HFFc6 (cell line): ENCODE data around the gene RNASEH1. TPM values are rescaled to one million over a fixed set of nuclear protein-coding genes. Genes with fewer than 3 reads are reported as not detected.
"Not testable (repeated sequence)": the region's sequence is repeated elsewhere in the genome, so short reads cannot be mapped to it uniquely, and the experiment has no call there.

Experiments used
- DNase-seq: peaks from one replicate; pipeline ENCODE4 v3.0.0-alpha.2; 2018
- H3K27ac Mint-ChIP-seq: 2 replicates; pipeline ENCODE4 v1.8.0; 2020; ENCODE audit warnings: mild to moderate bottlenecking, mixed read lengths
- H3K27me3 Mint-ChIP-seq: 2 replicates; pipeline ENCODE4 v1.8.0; 2021; ENCODE audit warnings: mild to moderate bottlenecking, moderate library complexity, mixed read lengths; ENCODE audit not compliant: insufficient read depth
- H3K36me3 Mint-ChIP-seq: 2 replicates; pipeline ENCODE4 v1.8.0; 2021; ENCODE audit warnings: low read depth, mixed read lengths
- H3K4me1 Mint-ChIP-seq: 2 replicates; pipeline ENCODE4 v1.8.0; 2020; ENCODE audit warnings: low read depth, mixed read lengths
- H3K4me3 Mint-ChIP-seq: 2 replicates; pipeline ENCODE4 v1.8.0; 2020; ENCODE audit warnings: mild to moderate bottlenecking, moderate library complexity, mixed read lengths
- H3K9me3 Mint-ChIP-seq: 2 replicates; pipeline ENCODE4 v1.8.0; 2020; ENCODE audit warnings: mild to moderate bottlenecking, mixed read lengths
- CTCF ChIP-seq: fragments of 200-600 bp; sonication (generic); IDR thresholded peaks from 2 replicates; pipeline ENCODE4 v1.5.0; 2021; ENCODE audit warnings: antibody characterized with exemption, mild to moderate bottlenecking
- total RNA-seq, 6 experiments: library from RNA; stranded (reverse); fragmentation: NEBNext Ultra II Directional; extraction: Animal tissue kit (Norgen Biotek cat#: 25700); gene quantifications; 2 replicates in 1 of 6; 3 replicates in 5 of 6; pipeline ENCODE4 v1.2.3, GENCODE V29; 2021

Gene RNASEH1
- total RNA-seq, 6 experiments from 2014 or later, result 36.9 to 43.6 (median 39.7) TPM

- Mint-ChIP-seq H3K27ac (no peak overlapping the region; the same call in 1 of the 2 replicates), H3K4me1 (no peaks in the 10 kb centered on the region), H3K4me3 (no peak overlapping the region), H3K27me3 (peaks cover 2% of the 10 kb centered on the region; the same call in 1 of the 2 replicates), H3K9me3 (no peaks in the 10 kb centered on the region), H3K36me3 (peaks cover 52% of the 10 kb centered on the region)
- no peak for TF ChIP-seq CTCF
- DNase-seq, result no peak
Observed at GRCh38 chr2:3503046-3503445, 55.1 kb downstream of the RNASEH1 start.

DNA sequence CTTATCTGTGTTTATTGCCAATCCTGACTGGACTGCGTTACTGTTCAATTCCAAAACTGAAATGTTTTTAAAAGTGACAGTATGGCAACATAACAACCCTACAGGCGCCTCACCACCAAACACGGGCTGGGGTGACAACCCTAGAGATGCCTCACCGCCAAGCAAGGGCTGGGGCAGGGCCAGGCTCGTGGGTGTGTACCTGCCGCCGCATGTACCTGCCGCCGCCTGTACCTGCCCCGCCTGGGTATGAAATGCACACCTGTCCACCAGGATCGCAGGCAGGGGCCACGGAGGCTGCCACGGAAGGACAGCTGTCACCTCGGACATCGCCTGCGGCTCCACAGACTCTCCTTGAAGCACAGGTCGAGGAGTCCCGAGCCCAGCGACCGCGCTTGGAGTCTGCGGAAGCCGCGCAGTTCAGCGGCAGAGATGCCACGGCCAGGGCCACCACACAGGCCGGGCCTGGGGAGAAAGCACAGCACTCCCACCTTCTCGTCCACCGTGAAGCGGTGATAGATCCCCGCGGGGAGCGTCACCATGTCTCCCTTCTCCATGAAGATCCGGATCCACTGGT lies 57.7 kb downstream of the RNASEH1 start:
- peaks cover 47% of the 10 kb centered on the region for H3K36me3 Mint-ChIP-seq
- H3K4me3 Mint-ChIP-seq, result no peak overlapping the region
- no peaks in the 10 kb centered on the region for H3K9me3 Mint-ChIP-seq
- peaks cover 2% of the 10 kb centered on the region; the same call in 1 of the 2 replicates for H3K27me3 Mint-ChIP-seq
- no peak for DNase-seq
- H3K27ac Mint-ChIP-seq, result no peak overlapping the region
- TF ChIP-seq CTCF, result no peak
- no peaks in the 10 kb centered on the region for H3K4me1 Mint-ChIP-seq

DNA sequence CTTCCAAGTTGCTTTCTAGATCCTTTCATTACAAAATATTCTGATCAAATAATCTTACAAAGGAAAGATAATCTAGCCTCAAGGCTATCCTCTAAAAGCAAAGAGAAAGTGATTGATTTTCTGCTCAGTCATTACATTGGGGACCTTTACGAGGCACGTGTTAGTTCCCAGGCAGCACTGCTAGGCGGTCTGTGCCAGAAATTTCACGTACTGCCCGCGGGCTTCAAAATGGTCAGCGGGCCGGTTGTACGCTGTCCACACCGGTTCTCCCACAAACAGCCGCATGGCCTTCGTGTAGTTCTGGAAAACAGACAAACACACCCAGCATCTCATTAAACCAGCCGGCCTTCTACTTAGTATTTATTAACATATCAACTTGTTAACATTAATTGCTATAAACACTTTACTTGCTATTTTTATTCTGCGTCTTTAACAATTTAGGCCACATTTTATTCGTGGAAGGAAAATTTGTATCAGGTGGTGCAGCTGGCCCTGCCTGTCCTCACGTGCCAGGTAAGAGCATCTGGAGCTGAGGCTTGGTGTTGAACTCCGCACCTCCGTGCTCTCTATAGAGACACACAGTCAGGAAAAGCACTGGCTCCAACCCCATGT lies 59.2 kb downstream of the RNASEH1 start:
- Mint-ChIP-seq H3K36me3 (peaks cover 34% of the 10 kb centered on the region), H3K4me3 (no peak overlapping the region), H3K9me3 (no peaks in the 10 kb centered on the region), H3K4me1 (no peaks in the 10 kb centered on the region), H3K27me3 (peaks cover 2% of the 10 kb centered on the region; the same call in 1 of the 2 replicates), H3K27ac (no peak overlapping the region)
- no peak for TF ChIP-seq CTCF
- no peak for DNase-seq

DNA sequence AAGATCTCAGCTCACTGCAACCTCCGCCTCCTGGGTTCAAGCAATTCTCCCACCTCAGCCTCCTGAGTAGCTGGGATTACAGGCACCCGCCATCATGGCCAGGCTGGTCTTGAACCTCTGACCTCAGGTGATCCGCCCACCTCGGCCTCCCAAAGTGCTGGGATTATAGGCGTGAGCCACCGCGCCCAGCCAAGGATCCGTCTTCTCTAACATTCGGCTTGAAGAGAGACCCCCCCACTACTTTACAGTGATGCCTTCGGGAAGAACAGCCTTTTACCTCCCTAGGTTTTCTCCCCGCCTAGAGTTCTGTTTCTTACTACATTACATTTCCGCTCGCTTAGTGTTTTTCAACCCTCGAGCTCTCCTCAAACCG lies 61.4 kb downstream of the RNASEH1 start:
- H3K4me3 Mint-ChIP-seq, H3K27ac Mint-ChIP-seq, H3K9me3 Mint-ChIP-seq: not testable (repeated sequence)

More for the DNA sequence above, 61.4 kb downstream of the RNASEH1 start:
- Mint-ChIP-seq H3K36me3 (peaks cover 23% of the 10 kb centered on the region), H3K4me1 (peaks cover 11% of the 10 kb centered on the region; the same call in 1 of the 2 replicates)
- H3K27me3 Mint-ChIP-seq, DNase-seq: not testable (repeated sequence)

Other genes with a start within 250 kb of the RNASEH1 start
- 10 to 100 TPM; 26.6 to 30.9 (median 28.8) TPM for gene EIPR1, start 180.5 kb downstream of the RNASEH1 start, total RNA-seq
- gene TRAPPC12, start 178.6 kb downstream of the RNASEH1 start, total RNA-seq, result 10 to 100 TPM; 69.1 to 83.3 (median 74.8) TPM
- gene ADI1, start 38.8 kb downstream of the RNASEH1 start, total RNA-seq, result 10 to 100 TPM; 66.6 to 94.2 (median 75.5) TPM
- gene RPS7, start 16.9 kb upstream of the RNASEH1 start, total RNA-seq, result 1,000 to 10,000 TPM; 1,288 to 1,437 (median 1,316) TPM
- not detected for gene COLEC11, start 36.8 kb upstream of the RNASEH1 start, total RNA-seq
- gene ALLC, start 99.9 kb upstream of the RNASEH1 start, total RNA-seq, result not detected
- not detected for gene DCDC2C, start 145.2 kb upstream of the RNASEH1 start, total RNA-seq